GF-D8 (cell line): ENCODE results near the gene RNF220.

Experiments
- DNase-seq: peaks from one replicate; lab custom pipeline; 2025; lab: John Stamatoyannopoulos, UW

The RNF220 gene

GRCh38 chr1:44405031-44405797 lies at the start of gene RNF220:
RNF220 (plus strand) TSS chr1:44405255.
- no peak for DNase-seq

DNA sequence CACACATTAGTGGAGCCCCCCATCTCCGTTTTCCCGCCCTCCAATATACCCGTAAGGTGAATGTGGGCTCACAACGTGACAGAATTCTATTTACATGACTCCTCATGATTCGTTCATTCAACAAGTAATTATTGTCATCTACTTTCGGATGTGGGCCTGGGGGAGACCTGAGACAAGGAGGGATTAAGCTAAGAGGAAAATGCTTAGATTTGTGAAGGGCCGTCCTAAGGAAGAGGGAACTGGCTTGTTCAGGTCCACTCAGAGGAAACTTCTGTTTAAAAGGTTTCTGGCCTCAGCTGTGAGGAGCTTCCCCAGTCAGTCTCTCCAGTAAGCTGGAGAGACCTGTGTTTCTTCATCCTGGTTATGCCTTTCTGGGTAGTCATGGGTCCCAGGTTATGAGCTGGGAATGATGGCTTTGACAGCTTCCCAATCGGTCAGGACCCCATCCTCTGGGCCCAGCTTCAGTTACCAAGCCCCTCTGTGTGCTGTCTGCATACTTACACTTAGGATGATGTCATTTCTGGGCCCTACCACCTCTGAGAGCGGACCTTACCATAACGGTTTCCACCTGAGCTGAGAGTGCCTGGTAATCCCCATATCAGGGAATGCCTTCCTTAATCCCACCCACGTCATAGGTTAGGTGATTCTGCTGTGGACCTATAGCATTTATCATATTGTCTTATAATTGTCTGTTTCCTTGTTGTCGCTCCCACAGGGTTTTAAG lies 49.3 kb upstream of the RNF220 start:
- DNase-seq: no peak

DNA sequence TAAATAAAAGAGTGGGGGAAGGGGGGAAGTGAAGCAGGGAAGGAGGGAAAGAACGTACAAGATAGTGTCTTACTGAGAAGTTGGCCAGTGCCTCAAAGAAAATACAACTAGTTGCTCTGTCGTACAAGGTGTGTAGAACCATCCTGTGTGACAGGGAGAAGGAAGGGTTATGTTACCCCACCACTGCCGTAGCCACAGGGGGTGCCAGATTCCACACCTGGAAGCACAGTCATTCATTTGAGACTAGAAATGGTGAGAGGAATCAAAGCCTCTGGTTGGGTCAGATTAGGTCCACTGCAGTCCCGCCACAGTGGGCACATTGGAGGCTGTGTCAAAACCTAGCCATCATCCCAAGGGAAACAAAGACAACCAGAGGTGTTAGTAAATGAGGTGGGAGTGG lies 47.3 kb upstream of the RNF220 start:
- no peak for DNase-seq

DNA sequence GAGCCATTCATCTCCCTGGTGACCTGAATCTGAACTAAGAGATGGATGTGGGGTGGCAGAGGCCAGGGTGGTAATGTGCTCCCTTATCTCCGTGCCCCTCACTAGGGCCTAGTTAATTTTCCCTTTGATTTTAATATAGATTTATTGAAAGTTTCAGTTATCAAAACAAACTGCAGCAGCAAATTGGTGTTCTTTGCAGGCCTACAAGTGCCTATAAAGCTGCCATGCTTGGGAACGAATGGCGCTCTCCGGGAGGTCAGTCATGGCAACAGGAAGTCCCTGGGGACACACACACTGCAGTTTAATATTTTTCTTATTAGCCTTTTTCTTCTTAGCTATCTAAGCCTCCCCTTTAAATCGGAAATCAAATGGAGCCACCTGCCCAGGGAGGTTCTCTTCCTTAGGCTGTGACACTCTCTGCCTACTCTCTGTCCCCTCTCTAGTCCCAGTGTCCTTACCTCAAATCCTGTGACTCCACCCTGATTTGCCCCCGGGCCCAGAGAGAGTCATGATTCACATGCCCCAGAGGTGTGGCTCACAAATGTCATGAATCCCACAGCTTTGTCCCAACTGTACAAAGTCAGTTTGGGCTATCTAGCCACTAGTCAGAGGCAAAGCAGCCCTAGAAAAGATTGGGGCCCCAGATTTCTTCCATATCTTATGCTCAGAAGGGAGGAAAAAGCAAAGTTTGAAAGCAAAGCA lies 45.7 kb upstream of the RNF220 start:
- no peak for DNase-seq

GRCh38 chr1:44361478-44361877 lies 43.6 kb upstream of the RNF220 start:
- DNase-seq: no peak

DNA sequence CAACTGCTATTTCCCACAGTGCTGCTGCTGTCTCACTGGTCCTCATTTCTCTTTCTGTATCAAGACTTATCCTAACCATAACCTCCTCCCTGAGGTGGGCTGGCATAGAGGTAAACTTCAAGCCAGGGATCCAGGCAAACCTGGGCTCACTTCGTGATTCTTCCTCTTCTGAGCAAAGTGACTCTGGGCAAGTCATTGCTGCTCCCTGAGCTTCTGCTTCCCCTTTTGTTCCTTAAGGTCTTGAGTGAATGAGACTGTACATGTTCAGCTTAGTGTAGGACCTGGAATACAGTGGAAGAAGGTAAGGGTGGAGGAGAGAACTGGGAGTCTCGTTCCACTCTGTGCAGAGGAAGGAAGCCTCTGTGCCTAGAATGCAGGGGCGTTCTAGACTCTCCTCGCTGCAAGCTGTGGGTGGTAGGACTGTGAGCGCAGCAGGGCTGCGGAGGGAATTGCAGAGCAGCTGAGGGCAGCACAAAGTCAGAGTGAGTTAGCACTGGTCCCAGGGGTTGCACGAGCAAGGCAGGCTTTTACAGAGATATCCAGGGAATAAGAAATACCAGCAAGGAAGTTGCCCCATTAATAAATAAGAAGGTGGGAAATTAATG lies 38.6 kb upstream of the RNF220 start:
- DNase-seq: no peak

GRCh38 chr1:44367944-44368343 lies 37.1 kb upstream of the RNF220 start:
- no peak for DNase-seq

DNA sequence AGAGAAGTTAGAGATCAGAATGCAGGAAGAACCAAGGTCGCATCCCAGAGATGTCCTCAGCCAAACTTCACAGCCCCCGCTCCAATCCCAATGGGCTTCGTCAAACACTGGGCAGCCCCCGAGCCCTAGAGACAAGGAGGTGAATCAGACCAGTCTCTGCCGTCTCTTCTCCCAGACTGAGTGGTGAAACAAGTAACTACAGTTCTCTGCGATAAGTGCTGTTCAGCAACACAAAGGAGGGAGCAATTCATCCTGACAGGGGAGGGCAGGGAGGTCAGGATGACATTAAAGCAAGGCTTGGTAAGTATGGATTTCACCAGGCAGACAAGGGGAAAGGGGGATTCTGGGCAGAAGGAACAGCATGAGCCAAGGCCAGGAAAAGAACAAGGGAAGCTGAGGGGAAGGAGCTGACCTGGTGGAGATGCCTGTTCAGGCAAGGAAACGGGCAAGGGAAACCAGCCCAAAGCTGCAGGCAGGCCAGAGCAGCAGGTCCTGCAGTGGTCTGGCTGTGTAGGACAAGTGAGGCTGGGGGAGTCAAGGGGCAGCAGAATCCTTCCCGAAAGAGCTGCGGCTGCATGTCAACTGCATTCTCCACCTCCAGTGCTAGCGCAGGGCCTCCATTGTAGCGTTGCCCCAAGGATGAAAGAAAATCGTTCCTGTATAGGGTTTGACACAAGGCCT lies 36.4 kb upstream of the RNF220 start:
- no peak for DNase-seq

DNA sequence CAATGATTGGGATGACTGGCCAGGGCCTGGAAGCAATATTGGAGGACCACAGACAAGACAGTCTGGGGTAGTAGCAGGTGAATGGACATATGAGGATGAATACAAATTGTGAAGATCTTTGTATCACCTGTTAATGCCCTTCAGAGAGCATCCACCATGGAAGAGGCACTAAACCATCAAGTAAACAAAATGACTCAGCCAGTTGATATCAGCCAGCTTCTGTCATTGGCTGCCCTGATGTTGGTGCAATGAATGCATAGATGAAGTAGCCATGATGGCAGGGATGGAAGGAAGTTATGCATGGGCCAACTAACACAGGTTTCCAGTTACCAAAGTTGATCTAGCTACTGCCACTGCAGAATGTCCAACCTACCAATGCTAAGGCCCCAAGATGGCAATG lies 33.8 kb upstream of the RNF220 start:
- DNase-seq: no peak

DNA sequence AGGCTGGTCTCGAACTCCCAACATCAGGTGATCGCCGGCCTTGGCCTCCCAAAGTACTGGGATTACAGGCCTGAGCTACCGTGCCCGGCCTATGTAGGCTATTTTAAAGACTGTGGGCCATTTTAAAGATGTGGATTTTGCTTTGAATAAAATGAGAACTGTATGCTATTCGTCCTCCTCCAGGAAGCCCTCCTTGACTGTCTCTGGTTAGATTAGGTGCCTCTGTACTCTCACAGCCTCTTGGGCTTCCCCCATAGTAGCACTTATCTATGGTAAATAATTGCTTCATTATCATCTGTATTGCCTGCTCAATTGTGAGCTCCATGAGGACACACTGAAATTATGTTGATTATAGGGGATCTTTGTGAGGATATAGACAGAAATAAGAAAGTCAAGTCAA lies 29.5 kb upstream of the RNF220 start:
- DNase-seq: no peak

GRCh38 chr1:44377925-44378784 lies 26.9 kb upstream of the RNF220 start:
- peak; percentile 9 for DNase-seq

GRCh38 chr1:44380666-44381177 lies 24.3 kb upstream of the RNF220 start:
- DNase-seq: no peak

DNA sequence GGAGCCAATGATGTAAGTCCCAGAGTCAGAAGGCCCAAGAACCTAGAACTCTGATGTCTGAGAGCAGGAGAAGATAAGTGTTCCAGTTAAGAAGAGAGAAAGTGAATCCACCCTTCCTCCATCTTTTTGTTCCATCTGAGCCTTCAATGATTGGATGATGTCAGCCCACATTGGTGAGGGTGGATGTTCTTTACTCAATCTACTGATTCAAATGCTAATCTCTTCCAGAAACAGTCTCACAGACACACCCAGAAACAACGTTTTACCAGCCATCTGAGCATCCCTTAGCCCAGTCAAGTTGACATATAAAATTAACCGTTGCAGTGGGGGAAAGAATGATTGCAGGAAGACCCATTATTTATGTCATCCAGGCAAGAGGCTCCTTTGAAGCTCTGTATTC lies 16.5 kb upstream of the RNF220 start:
- no peak for DNase-seq

DNA sequence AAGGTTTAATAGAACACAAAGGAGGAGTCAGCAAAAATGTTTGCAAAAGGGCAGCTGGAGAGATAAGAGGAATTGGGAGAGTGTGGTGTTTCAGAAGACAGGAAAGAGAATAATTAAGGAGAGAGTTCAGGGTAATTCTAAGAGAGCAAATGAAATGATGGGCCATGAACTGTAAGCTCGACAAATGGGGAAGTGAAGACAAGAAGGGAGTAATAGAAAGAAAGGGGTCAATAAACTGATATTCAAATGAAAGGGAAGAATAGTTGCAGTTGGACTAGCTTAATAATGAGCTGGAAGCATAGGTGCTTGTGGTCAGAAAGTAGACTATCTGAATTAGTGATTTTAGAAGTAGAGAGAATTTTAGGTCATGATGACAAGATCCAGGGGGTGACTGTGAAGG lies 15.6 kb upstream of the RNF220 start:
- DNase-seq: no peak

DNA sequence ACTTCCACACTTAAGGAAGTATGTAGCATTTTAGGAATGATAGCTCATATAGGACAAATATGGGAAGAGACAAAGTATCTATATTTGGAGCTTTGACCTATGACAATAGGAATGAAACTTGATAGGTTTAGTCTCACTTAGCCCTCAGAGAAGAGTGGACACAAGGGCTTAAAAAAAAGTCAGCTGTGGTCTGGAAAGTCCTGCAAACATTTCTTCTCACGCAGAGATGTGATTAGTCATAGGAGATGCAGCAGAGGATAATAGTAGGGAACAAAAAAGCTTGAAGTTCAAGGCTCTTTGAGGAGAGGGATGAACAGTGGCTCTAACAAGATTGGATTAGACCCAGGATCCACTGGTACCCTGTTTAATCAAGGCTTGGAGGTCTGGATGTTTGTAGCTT lies 14.8 kb upstream of the RNF220 start:
- DNase-seq: no peak

DNA sequence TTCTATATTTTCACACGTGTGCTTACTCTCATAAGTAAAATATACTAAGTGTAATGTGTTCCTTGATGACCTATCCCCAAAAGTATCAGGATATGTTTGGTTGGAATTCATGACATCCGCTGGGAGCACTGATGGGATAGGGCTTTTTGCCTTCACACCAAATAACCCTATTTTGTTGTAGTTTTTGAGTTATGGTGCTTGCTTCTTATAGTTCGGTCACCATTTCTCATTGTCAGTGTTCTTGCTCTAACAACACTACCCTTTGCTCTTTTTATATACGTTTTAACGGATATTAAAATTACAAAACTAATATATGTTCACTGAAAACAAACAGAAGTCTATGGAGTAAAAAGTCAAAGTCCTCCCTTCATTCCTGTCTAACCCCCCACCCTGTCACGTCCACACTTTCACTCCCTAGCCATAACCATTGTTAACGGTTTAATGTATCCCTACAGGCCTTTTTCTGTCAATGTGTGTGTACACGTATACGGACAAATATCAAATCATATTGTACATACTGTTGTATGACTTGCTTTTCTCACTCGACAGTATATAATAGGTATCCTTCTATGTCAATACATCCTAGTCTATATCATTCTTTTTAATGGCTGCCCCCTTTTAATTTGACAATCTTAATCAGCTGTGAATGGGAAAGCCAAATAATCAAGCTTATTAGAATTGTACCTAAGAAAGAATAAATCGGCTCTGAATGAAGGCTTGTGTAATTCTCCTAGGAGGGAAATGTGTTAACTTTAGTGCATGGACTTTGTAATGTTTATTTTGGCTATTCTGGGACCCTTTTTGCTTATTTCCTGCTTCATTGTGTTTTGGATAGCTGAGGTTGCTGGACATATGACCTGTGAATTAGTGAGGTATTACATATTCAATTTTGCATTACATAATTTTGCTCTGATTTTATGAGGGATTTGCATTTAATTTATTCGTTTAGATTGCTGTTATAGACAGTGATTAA lies 3.5 kb upstream of the RNF220 start:
- no peak for DNase-seq

DNA sequence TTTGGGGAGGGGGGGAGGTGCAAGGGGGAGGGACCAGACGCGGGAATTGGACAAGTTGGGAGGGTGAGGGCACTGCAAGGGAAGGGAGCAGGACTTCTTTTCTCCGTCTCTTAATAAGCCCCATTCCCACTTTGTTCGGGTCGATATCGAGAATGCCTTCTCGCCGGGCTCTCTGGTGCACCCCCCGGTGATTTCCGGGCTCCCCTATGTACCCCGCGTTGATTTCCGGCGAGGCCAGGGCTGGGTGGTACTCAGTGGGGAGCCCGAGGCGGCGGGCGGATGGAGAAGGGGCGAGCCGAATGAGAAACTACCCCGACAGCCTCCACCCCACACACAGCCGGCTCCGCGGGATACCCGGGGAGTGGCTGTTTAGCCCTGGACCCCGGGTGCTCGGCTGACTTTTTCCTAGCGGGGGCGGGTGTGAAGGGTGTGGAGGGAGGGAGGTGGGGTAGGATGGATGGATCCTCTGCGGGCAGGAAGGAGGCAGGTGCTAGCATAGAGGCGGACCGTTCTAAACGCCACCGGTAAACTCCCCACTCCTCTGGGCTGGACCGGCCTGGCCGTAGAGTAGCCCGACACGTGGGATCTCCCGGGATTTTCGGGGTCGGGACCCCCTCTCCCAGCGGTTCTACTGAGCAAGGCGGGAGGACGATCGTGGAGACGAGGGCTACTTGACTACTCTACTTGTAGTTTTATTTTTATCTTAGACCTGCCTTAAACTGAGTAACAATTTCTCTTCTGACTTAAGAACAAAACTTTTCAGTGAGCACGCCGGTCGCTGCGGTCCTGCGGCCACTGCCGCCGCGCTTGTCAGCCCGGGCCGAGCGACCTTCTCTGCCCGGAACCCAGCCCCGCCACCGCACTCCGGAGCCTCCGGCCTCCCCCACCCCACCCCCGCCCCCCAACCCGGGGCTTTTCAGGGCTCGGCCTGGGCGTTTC lies 1.0 kb downstream of the RNF220 start:
- no peak for DNase-seq

DNA sequence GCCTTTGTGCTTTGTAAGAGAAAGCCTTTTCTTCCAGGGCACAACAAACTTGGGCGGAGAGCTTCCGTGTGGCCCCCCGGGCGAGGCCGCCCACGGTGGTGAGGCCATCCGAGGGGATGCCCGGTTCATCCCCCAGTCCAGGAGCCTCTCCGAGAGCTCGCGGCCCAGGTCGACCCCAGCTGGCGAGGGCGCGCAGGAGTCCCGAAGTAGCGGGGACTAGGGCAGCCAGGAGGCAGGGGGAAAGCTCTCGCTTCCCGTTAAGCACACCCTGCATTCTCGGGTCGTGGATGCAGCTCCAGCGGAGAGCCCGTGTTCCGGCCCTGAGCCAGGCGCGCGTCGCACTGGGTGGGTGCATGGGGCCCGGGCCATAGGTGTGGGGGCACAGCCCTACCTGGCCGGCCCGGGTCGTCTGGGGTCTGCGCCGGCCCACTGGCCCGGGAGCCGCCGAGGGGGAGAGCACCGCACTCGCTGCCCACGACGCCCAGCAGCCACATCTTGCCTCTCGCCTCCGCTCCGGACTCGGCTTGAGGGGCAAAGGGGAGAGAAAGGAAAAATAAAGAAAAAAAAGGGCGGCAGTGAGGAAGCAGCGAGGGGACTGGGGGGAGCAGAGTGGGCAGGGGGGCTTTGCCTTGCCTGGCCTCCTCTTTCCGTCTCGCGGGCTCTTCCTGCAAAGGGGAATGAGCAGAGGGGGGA lies 1.8 kb downstream of the RNF220 start:
- no peak for DNase-seq
